Measurements from ENCODE around the gene IL20. TPM values are rescaled to one million over a fixed set of nuclear protein-coding genes. Genes with fewer than 3 reads are reported as not detected.

The IL20 gene
- total and polyA plus RNA-seq, 2 of the 8 experiments (the other 6 are each of a cell fraction or from before 2014, with no cell fraction given), result not detected

DNA sequence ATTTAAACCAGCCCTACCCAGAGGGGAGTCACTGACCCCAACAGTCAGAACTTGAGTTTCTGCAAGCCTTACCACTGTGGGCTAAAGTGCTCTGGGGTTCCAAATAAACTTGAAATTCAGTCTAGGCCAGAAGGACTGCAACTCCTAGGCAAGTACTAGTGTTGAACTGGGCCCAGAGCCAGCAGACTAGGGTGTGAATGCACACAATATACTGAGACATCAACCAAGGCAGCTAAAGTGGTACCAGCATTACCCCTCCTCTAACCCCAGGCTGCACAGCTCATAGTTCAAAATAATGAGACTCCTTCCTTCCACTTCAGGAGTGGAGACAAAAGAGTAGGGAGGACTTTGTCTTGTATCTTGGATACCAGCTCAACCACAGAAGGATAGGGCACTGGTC lies 18.9 kb upstream of the IL20 start (continued):
- TF ChIP-seq SP1 (IDR thresholded peaks at IDR 0.05; ENCODE audit: low read depth, low read length), result no peak
- TF ChIP-seq, protein P1, sequence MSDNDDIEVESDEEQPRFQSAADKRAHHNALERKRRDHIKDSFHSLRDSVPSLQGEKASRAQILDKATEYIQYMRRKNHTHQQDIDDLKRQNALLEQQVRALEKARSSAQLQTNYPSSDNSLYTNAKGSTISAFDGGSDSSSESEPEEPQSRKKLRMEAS (IDR thresholded peaks at IDR 0.05), result no peak

Data from H1 (cell line).